ENCODE measurements around the gene USP38.

GRCh38 chr4:143186212-143186611, 1.5 kb downstream of the USP38 start:
- TF ChIP-seq POLR2A (IDR thresholded peaks at IDR 0.05; ENCODE audit: low read depth, low read length) (no peak), MAZ (IDR thresholded peaks at IDR 0.05; ENCODE audit: borderline replicate concordance, low read depth, low read length) (no peak), ELK1 (IDR thresholded peaks at IDR 0.05; ENCODE audit: borderline replicate concordance, low read depth, low read length) (no peak), USF2 (IDR thresholded peaks at IDR 0.05; ENCODE audit: low read depth, low read length) (no peak)

Measured in IMR-90 (cell line).